ENCODE data around the gene TEX44. TPM values are rescaled to one million over a fixed set of nuclear protein-coding genes. Genes with fewer than 3 reads are reported as not detected.
A peak's percentile ranks its signal among the peaks of the same experiment; 100 is the strongest.

The TEX44 gene
- total and polyA plus RNA-seq, 2 donors (not counting 1 experiment from before 2014, with no cell fraction given) = not detected

- intact Hi-C loops (cut with micrococcal nuclease) = loop anchor here (10.0 kb wide), 1 partner anchor 452 kb away; no protein-coding TSS in a partner anchor
- peaks cover 3% of the 10 kb centered on the region for H3K9me3 Mint-ChIP-seq (ENCODE audit: insufficient read depth)
- H3K9me3 ChIP-seq (ENCODE audit: control extremely low read depth in 1 of 3, control insufficient read depth in 2 of 3, insufficient read depth in 1 of 3, low read length in 2 of 3) = peaks cover 1 to 14% (median 6%) of the 10 kb centered on the region in 3 donors
- no peaks in the 10 kb centered on the region for H3K36me3 ChIP-seq (replicated peaks in 1 of 2; ENCODE audit: control extremely low read depth in 1 of 2, control insufficient read depth in 1 of 2, extremely low read depth in 1 of 2, insufficient read depth in 2 of 2, low read length in 1 of 2)
- no peak overlapping the region for H3K9ac ChIP-seq (ENCODE audit: low read length)
- CTCF ChIA-PET = interaction anchor here (1.0 to 7.9 kb wide), 8 partner anchors 11 to 74 kb away, joined by 3 to 76 read pairs (median 4); partner anchors contain the start of gene NMUR1
- H3K4me3 Mint-ChIP-seq = no peak overlapping the region
- WGBS (ENCODE audit: insufficient coverage) = 87% methylated on average over 7 of the region's 7 CpGs
- no peak overlapping the region for H2AFZ ChIP-seq (ENCODE audit: insufficient read depth, low read depth, low read length, poor library complexity, severe bottlenecking)
- H3K4me2 ChIP-seq (replicated peaks; ENCODE audit: low read depth, low read length, poor library complexity, severe bottlenecking) = no peak overlapping the region
- peaks cover 23% of the 10 kb centered on the region for H3K4me1 Mint-ChIP-seq
- no peaks in the 10 kb centered on the region for H3K79me2 ChIP-seq (ENCODE audit: control insufficient read depth, insufficient read depth, low read length)
- ATAC-seq (ENCODE audit: low read depth) (no peak), DNase-seq (no peak)
- no peak for TF ChIP-seq EZH2 (IDR thresholded peaks at IDR 0.05; ENCODE audit: borderline replicate concordance, insufficient read depth, low read depth, low read length, poor library complexity, severe bottlenecking)
- TF ChIP-seq, protein P1, sequence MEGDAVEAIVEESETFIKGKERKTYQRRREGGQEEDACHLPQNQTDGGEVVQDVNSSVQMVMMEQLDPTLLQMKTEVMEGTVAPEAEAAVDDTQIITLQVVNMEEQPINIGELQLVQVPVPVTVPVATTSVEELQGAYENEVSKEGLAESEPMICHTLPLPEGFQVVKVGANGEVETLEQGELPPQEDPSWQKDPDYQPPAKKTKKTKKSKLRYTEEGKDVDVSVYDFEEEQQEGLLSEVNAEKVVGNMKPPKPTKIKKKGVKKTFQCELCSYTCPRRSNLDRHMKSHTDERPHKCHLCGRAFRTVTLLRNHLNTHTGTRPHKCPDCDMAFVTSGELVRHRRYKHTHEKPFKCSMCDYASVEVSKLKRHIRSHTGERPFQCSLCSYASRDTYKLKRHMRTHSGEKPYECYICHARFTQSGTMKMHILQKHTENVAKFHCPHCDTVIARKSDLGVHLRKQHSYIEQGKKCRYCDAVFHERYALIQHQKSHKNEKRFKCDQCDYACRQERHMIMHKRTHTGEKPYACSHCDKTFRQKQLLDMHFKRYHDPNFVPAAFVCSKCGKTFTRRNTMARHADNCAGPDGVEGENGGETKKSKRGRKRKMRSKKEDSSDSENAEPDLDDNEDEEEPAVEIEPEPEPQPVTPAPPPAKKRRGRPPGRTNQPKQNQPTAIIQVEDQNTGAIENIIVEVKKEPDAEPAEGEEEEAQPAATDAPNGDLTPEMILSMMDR (IDR thresholded peaks at IDR 0.05) = no peak
- no peaks in the 10 kb centered on the region for H4K20me1 ChIP-seq (ENCODE audit: control insufficient read depth, insufficient read depth, low read length, poor library complexity, severe bottlenecking)
- H3K4me1 ChIP-seq (ENCODE audit: control insufficient read depth in 2 of 2, insufficient read depth in 2 of 2, low read length in 2 of 2) = peaks cover 26 to 28% of the 10 kb centered on the region in 2 donors
- POLR2A ChIA-PET = no interaction called here
- H3K4me3 ChIP-seq (ENCODE audit: control extremely low read depth in 1 of 5, extremely low read depth in 1 of 5, insufficient read depth in 1 of 5, low read depth in 2 of 5, low read length in 4 of 5) = no peak overlapping the region
- H3K27ac Mint-ChIP-seq = no peak overlapping the region
- no peak overlapping the region for H3K27ac ChIP-seq (ENCODE audit: low read length in 2 of 2)
- H3K27me3 ChIP-seq (replicated peaks in 1 of 4; ENCODE audit: control extremely low read depth in 1 of 4, control insufficient read depth in 3 of 4, insufficient read depth in 4 of 4, low read length in 3 of 4) = no peaks in the 10 kb centered on the region
- H3K27me3 Mint-ChIP-seq = no peaks in the 10 kb centered on the region
These were observed 35.7 kb upstream of the TEX44 start for GRCh38 chr2:231556981-231557380.

DNA sequence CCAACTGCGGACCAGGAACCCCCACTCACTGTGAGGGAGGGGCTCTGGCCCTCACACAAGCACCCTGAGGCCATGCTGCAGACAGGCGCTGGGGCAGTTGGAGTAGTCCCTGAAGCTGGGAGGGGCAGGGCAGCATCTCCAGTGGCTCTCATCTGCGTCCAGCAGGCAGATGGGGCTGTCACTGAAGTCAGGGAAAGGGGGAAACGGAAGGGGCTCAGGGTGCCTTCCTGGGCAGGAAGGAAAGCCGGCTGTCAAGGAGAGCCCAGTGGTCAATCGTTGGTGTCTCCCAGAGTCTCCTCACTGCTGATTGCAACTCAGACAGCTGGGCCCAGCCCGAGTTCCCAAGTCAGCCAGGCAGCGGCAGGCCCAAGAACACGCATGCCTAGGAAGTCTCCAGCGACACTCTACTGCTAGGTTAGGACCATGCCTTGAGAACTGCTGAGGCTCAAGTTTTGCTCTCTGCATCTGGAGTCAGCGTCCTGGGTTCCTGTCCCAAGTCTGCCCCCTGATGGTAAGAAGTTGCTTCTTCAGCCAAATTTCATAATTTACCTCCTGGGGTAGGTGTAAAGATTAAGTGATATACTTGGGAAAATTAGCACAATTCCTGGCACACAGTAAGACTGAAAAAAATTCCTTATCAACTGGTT, 35.0 kb upstream of the TEX44 start:
- Mint-ChIP-seq H3K4me3 (no peak overlapping the region), H3K27ac (no peak overlapping the region), H3K4me1 (peaks cover 23% of the 10 kb centered on the region), H3K9me3 (ENCODE audit: insufficient read depth) (peaks cover 2% of the 10 kb centered on the region), H3K27me3 (no peaks in the 10 kb centered on the region)
- Histone ChIP-seq H3K9ac (ENCODE audit: low read length) (no peak overlapping the region), H3K79me2 (ENCODE audit: control insufficient read depth, insufficient read depth, low read length) (no peaks in the 10 kb centered on the region), H3K4me1 (ENCODE audit: control insufficient read depth in 2 of 2, insufficient read depth in 2 of 2, low read length in 2 of 2) (peaks cover 26 to 28% of the 10 kb centered on the region in 2 donors), H3K27ac (ENCODE audit: low read length in 2 of 2) (no peak overlapping the region), H3K9me3 (ENCODE audit: control extremely low read depth in 1 of 3, control insufficient read depth in 2 of 3, insufficient read depth in 1 of 3, low read length in 2 of 3) (peaks cover 0 to 7% (median 1%) of the 10 kb centered on the region in 3 donors), H4K20me1 (ENCODE audit: control insufficient read depth, insufficient read depth, low read length, poor library complexity, severe bottlenecking) (no peaks in the 10 kb centered on the region), H3K27me3 (replicated peaks in 1 of 4; ENCODE audit: control extremely low read depth in 1 of 4, control insufficient read depth in 3 of 4, insufficient read depth in 4 of 4, low read length in 3 of 4) (no peaks in the 10 kb centered on the region), H3K36me3 (replicated peaks in 1 of 2; ENCODE audit: control extremely low read depth in 1 of 2, control insufficient read depth in 1 of 2, extremely low read depth in 1 of 2, insufficient read depth in 2 of 2, low read length in 1 of 2) (no peaks in the 10 kb centered on the region), H3K4me2 (replicated peaks; ENCODE audit: low read depth, low read length, poor library complexity, severe bottlenecking) (peak overlapping the region; percentile 7), H2AFZ (ENCODE audit: insufficient read depth, low read depth, low read length, poor library complexity, severe bottlenecking) (peak overlapping the region; percentile 35), H3K4me3 (ENCODE audit: control extremely low read depth in 1 of 5, extremely low read depth in 1 of 5, insufficient read depth in 1 of 5, low read depth in 2 of 5, low read length in 4 of 5) (no peak overlapping the region)
- intact Hi-C loops (cut with micrococcal nuclease) = loop anchor here (1.0 to 10.0 kb wide), 4 partner anchors 13 to 453 kb away; partner anchors contain the start of gene NMUR1
- ChIA-PET CTCF (interaction anchor here (0.9 to 7.9 kb wide), 22 partner anchors 9 to 244 kb away, joined by 3 to 76 read pairs (median 5); partner anchors contain the start of genes NCL and NMUR1), POLR2A (no interaction called here)
- peak; percentile 85 for DNase-seq
- TF ChIP-seq EZH2 (IDR thresholded peaks at IDR 0.05; ENCODE audit: borderline replicate concordance, insufficient read depth, low read depth, low read length, poor library complexity, severe bottlenecking) = no peak
- TF ChIP-seq, protein P1 (IDR thresholded peaks at IDR 0.05) = peak; percentile 82
- WGBS (ENCODE audit: insufficient coverage) = 43% methylated on average over 9 of the region's 11 CpGs
- ATAC-seq (ENCODE audit: low read depth) = peak; percentile 88
